UCSD-AML1 (cell line): ENCODE measurements around the gene RASAL2.

Experiments
- DNase-seq: peaks from one replicate; lab custom pipeline; 2025; ENCODE audit not compliant: unreplicated experiment; lab: John Stamatoyannopoulos, UW

RASAL2 gene

DNA sequence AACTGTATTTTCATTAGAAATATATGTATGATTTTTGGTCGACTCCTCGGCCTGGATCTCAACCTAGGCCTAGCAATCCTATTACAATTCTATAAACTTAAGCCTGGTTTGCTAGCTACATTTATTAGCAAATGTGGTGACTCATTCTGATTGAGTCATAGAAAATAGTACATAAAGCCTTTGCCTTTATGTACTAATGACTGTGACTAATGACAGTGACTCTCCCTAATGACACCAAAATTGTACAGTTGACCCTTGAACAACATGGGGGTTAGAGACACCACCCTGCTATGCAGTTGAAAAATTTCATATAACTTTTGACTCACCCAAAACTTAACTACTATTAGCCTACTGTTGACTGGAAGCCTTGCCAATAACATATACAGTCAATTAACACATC, 324.0 kb downstream of the RASAL2 start:
- no peak for DNase-seq

DNA sequence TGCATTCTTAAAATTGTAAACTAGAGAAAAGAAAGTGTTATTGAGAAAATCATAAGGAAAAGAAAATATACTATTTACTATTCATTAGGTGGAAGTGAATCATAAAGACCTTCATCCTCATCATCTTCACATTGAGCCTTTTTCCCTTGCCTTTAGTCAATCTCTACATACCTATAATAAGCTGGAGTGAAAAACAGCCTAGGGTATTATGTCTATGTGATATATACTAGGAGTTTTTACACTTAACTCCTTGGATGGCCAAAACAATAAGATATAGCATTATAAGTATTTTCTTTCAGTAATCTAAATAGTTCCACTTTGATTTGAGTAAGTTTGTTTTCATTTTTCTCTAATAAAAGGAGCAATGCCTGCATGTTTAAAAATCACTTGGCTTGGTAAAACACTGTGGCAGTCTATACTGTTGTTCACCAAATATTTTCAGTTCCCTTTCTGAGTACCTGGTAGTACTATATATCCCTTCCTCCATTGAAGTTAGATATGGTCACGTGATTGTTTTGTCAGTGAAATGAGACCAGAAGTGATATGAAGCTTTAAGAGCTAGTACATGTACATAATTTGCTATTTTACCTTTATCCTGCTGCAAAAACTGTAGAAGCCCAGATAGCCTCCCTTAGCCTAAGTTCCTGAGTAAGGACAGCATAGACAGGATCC, 324.5 kb downstream of the RASAL2 start:
- no peak for DNase-seq

DNA sequence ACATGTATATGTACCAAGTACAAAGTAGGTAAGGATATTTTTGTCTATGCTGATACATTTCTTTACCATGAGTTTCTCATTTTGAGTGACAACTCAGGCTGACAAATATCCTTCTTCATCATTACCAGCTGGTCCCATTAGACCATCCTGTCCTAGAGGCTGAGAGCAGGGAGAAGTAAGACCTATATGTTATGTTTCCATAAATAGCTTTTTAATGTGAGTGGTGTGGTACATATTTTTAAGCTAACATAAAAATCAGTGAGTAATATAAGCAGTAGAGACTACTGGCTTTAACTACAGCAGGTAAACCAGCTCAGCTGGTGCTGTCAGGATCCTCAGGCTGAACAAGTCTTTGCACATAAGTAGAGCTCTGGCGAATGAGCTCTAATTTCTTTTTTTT, 340.5 kb downstream of the RASAL2 start:
- DNase-seq: no peak

DNA sequence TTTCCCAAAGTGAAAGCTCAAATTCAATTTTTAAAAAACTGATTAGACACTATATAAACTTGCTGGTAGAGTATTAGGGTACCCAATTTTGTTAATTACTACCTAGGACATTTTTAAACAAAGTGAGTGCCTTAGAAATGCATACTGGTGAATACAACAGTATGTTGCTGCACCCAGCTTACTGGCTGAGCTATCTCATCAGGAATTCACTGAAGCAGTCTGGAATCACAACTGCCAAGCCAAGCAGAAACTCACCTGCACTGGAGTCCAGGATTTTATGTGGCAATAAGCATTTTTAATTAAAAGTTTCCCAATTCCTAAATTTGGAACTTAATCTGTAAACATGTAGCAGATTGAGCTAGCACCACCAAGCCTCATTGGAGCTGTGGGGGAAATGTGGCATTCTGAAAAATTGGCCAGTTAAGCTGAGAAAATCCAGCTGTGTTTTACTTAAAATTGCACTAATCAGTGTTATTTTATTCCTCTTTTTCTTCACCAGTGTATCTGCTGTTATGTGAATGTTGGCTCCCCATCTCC, 341.1 kb downstream of the RASAL2 start:
- DNase-seq: no peak

DNA sequence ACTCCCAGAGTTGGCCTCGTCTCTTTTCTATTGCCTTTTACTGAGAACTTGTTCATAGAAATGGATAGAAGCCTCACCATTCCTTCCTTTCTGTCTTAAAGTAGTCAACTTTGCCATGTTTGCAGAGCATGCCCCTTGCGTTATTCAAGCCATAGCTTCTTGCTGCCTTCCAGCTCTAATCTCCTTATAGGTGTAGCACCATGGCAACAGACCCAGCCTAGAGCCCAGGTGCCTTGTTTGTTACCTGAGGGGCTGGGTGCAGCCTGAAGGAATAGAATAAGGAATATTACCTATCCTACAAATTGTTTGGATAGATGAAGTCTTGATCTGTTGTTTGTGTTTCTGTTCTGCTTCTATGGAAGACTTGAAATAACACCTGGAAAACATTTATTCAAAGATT, 343.0 kb downstream of the RASAL2 start:
- DNase-seq: no peak

DNA sequence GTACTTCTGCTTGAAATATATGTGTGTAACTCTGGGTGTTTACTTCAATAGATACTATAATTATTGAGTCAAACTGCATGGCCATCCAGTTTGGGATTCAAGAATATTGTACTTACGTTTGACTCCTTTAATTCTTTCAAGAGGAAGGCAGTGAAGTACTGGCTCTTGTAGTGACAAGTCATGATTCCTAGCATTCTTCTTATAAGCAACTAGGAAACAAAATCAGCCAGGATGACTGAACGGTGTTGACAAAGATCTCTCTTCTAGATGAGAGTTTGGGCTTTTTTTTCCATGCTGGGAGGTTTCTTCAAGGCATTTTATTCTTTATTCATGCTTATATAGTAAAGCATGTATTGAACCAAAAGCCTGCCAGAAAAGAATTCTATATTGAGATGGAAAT, 344.5 kb downstream of the RASAL2 start:
- no peak for DNase-seq

DNA sequence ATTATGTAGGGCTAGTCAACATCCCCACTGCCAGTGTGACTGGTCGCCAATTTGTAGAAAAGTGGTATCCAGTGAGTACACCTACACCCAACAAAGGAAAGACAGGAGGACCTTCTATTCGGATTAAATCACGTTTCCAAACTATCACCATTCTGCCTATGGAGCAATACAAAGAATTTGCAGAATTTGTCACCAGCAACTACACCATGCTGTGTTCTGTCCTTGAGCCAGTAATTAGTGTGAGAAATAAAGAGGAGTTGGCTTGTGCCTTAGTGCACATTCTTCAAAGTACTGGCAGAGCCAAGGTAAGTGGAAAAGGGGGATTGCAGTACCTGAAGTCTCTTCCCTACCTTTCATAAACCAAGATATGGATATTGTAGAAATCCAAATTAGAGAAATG, 349.0 kb downstream of the RASAL2 start:
- no peak for DNase-seq

DNA sequence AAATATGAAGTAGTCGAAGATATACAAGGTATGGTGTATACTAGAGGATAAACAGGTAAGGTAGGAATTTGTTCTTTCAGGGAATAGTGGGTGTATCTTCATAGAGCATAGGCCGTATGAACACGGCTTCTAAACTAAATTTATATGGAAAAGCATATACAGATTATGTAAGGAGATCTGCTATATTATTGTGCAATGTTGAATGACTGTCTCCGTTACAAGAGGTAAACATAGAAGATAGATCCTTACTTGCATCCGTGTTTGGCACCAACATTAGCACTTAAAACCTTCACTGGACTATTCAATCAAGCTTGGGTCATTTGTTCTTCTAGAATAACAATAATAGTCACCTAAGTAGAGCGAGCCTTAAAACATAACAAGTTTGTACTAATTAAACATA, 357.0 kb downstream of the RASAL2 start:
- DNase-seq: no peak

DNA sequence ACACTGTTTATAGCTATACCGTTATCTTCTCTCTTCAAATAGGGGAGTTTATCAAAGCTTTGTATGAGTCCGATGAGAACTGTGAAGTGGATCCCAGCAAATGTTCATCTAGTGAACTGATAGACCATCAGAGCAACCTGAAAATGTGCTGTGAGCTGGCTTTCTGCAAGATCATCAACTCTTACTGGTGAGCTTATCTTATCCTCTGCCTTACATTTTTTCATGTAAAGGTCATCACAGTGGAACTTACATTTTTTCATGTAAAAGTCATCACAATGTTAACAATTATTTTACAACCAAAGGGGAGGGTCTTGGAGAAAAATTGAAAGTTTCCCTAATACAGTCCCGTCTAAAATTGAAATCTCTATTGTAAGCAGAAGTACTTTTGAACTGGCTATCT, 357.6 kb downstream of the RASAL2 start:
- DNase-seq: no peak

DNA sequence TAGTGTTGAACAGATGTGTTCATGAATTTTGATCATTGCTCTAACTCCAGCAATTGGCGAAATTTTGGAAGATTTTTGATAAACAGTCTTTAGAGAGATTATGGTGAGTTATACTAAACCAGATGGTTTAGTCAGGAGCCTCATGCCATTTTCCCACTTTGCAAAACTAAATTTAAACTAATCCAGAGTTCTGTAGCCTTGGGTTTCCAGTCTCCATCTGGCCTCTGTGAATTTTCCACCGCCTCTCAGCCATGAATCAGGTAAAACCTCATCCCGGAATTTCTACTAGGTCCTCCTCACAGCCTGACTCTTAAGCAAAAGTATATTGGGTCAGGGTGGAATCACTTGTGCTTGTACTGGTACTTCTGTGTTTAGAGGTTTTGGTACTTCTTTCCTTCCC, 358.1 kb downstream of the RASAL2 start:
- DNase-seq: no peak

DNA sequence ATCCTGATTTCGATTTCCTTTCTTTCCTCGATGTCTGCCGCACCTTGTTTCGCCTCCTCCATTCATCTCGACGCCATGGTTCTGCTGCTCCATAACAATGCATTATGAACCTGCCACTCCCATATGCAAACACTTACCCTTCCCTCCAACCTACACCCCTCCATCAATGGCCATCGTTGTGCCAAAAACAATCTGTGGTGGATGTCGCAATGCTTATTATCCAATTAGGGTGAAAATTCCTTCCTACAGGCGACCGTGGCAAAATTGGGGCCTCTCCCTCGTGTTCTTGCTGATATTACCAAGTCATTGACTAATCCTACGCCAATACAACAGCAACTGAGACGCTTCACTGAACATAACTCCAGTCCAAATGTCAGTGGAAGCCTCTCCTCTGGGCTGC, 362.6 kb downstream of the RASAL2 start:
- DNase-seq: no peak

DNA sequence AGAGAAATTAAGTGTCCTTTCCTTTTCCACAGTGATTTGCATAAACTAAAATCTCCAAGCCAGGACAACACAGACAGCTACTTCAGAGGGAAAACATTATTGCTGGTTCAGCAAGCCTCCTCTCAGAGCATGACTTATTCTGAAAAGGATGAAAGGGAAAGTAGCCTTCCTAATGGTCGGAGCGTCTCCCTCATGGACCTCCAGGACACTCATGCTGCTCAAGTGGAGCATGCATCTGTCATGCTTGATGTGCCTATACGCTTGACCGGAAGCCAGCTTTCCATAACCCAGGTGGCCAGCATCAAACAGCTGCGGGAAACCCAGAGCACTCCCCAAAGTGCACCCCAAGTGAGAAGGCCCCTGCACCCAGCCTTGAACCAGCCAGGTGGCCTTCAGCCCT, 363.7 kb downstream of the RASAL2 start:
- no peak for DNase-seq

DNA sequence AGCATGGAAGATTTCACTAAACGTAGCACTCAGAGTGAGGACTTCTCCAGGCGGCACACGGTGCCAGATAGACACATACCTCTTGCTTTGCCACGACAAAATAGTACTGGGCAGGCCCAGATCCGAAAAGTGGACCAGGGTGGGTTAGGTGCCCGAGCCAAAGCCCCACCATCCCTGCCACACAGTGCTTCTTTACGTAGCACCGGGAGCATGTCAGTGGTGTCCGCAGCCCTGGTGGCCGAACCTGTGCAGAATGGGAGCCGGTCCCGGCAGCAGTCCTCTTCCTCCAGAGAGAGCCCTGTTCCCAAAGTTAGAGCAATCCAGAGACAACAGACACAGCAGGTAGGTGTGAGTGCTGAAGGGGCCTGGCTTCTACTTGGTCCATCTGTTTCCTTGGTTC, 364.3 kb downstream of the RASAL2 start:
- no peak for DNase-seq

DNA sequence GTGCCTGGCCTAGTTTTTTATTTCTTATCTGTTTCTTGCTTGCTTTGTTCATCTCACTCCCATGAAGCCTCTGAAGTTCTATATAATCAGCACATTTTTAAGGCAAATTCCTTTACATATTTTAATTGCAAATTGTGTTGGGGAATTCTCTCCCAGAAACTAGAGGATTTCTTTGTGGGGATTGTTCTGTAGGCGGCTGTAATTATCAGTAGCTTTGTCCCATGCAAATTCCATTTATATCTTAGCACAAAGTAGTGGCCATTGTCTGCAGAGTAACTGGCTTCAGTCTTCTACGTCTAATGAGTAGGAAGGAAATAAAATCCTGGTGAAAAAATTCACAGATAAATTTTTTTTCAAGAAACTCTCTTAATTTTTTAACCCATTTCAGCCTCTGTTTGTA, 367.2 kb downstream of the RASAL2 start:
- DNase-seq: no peak

DNA sequence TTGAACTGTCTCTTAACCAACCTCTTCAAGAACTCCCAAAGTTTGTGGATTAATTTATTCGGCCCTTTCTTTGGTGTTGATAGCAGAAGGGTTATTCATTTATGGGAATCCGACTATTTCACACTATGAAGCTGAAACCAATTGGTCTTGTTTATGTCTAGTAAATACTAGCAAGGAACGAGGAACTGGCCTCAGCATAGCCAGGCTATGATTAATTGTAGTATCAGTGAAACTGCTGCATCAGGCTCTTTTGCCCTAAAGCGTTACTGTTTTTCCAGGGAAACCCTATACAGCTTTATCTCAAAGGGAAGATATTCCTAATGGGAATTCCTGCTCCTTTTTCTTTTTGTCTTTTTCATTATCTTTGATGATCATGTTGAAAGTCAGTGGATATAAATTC, 367.8 kb downstream of the RASAL2 start:
- no peak for DNase-seq

DNA sequence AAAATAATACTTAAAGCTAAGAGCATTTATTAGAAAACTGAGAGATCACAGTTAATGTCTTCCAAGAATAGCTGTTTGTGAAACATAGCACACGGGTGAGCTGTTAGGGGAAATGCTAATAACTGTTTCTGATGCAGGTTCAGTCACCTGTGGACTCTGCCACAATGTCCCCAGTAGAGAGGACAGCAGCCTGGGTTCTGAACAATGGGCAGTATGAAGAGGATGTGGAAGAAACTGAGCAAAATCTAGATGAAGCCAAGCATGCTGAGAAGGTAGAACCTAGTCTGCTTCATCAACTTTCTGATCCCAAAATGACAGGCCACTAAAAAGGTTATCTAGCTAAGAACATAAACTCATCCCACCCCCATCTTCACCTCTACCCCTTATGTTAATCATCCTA, 370.2 kb downstream of the RASAL2 start:
- DNase-seq: no peak

DNA sequence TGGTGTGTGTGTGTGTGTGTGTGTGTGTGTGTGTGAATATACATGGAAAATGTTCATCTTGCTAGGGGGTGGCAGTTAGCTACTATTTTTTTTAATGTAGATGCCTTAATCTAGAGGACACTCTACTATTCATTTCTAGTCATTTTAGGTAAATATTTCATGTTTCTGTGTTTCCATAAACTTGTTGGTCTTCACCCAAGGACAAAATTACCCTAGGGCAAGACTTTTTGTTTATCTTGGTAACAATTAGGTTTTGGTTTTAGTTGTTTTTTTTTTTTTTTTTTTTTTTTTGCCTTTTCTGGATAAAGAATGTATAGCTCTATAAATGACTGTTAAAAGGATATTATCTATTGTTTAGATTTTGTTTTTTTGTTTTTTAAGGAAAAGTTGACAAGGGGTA, 370.7 kb downstream of the RASAL2 start:
- no peak for DNase-seq

DNA sequence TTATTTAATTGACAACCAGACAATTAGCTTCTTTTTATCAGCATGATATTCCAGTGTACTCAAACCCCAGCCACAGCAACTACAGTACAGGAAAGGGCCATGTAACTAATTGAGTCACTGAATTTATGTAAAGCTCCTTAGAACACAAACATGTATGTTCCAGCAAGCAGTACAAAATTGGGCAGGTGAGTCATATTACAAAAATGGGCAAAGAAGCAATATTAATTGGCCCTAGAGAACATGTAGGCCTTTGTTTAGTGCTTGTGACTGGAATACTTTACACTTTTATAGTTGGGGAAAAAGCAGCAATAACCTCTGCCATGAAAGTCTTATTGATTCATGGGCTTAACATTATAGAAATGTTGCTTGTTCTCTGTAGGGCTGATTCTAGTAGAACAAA, 371.1 kb downstream of the RASAL2 start:
- no peak for DNase-seq

DNA sequence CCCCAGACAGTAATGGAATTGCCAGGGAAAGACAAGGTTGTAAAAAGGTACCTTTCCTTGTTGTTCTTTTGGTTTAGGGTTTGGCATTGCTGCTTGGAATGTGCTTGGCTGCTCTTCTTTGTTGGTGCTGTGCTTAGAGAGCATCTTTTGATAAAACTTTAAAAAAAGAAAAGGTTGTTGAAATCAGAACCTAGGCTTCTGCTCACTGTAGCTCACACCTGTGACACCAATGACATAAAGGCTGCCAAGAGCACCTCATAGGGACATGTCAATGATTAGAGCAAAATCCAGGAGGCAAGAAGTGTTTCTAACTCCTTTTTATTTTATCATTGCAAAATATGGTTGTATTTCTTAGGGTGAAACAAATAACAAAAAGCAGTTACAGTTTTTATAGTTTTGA, 373.9 kb downstream of the RASAL2 start:
- DNase-seq: no peak

DNA sequence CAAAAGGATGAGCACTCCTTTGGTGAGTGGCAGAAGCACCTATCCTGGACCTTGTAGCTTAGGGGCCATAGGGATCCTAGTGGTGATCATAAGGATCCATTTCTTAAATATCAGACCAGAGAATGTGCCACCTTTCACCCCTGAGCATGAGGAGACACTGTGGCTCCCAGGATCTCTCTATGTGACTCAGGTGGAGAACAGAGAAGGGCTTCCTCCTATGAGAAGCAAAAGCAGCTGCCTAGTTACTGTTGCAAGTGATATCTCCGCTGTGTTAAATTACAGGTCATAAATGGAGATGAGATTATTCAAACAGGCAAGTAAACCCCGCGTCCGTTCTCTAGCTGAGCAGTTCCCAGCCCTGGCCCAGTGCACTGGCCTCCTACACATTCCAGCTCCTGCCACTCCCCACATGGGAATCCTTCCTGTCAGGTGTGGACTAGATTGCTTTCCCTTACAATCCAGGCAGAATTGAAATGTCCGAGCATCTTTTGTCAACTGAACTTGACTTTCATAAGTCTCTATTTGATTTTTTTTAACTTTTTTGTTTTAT, 376.6 kb downstream of the RASAL2 start:
- DNase-seq: no peak

DNA sequence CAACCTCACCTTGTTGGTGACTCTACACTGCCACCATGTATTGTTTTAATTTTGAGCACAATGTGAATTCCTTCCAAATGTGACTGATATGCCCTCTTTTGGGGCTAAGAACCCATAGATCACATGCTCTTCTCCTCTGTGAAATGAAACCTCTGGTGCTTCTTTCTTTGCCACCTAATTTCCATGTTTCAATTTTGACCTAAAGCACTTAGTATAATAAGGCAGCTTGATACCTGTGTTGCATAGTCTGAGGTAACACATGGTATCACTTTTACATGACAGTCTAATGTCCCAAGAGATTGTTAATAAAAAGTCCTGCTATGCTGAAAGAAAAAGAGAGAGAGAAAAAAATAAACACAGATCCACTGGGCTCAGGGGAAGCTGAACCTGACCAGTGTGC, 378.6 kb downstream of the RASAL2 start:
- no peak for DNase-seq

DNA sequence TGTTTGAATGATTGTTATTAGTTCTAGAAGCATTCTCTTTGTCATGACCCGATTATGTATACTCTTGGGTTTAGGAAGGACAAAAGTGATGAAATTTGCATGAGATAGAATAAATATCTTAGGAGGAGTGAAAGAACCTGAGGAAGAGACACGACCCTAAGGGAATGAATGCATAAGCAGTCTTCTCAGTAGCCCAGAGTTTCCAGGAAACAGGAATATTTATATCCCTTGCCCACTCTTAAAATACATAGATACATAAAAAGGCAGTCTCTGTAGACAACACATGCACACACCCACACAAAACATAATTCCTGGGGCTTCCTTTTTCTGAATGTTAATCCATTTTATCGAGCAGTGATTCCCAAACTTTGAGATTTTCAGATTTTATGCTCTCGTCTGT, 383.5 kb downstream of the RASAL2 start:
- no peak for DNase-seq

DNA sequence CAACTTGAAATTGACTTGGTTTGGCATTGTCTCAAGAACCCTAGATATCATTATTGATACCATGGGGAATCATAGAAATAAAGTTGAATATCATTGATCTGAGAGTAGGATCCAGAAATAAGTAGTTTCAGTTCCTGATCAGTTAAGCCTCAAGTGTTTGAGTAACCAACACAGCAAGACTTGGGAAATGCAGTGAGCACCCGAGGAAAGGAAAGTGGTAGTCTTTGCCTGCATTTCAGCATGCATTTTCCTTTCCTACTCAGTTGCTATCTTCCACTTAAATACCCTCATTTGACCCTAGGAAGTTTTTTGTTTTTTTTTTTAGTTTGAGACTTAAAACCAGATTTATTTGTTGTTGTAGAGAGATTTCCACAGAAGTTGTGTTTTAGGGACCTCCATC, 383.9 kb downstream of the RASAL2 start:
- DNase-seq: no peak
